Stimulated activated CD8-positive, alpha-beta memory T cell treated with anti-CD3 and anti-CD28 coated beads, Interleukin-4, amount 100 ng/mL, for 1 hour (primary cell): ENCODE data around the gene RANBP2.

Experiments
- DNase-seq, 2 donors: peaks; one replicate each; pipeline ENCODE4 v3.0.0-alpha.2; 2020; ENCODE audit warnings: low read depth in 2 of 2, low spot score in 1 of 2

Gene RANBP2

DNA sequence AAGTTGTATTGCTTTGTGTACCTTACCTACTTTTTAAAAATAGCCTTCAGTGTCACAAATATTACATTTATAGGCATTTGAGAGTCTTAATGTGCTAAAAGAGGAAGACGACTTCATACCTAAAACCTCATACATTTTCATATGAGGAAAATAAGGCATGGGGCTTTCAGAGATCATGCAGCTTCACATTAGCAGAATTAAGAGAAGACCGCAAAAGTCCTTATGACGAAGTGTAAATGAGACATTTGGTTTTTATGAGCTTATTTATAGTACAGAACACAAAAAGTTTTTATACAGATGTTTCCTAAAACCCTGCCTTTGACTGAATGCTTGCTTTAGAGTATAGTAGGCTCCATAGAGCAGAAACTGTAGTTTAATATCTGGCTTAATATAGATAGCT, 57.2 kb downstream of the RANBP2 start:
- DNase-seq: no peak

DNA sequence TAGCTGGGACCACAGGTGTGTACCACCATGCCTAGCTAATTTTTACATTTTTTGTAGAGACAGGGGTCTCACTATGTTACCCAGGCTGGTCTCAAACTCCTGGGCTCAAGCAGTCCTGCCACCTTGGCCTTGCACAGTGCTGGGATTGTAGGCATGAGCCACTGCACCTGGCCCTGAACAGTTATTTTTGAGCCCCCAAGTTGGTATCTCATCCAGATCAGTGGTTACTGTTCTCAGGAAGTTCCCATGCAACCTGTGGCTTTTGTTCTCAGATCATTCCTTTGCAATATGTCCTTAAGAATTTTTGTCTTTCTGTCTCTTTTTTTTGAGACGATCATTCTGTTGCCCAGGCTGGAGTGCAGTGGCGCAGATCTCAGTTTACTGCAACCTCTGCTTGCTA, 59.6 kb downstream of the RANBP2 start:
- DNase-seq: no peak

DNA sequence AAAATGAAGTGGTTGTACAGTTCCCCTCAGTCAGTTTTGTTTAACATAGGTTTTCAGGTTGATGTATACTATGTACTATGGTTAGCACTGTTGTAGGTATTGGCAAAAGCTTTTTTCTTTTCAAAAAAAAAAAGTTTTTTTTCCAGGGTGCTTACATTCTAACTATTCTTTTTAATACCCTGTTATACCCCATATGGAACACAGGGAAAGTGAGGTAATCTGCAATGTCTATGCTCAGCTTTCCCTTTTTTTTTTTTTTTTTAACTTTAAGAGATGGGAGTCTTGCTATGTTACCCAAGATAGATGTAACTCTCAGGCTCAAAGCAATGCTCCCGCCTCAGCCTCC, 66.7 kb downstream of the RANBP2 start:
- no peak for DNase-seq

DNA sequence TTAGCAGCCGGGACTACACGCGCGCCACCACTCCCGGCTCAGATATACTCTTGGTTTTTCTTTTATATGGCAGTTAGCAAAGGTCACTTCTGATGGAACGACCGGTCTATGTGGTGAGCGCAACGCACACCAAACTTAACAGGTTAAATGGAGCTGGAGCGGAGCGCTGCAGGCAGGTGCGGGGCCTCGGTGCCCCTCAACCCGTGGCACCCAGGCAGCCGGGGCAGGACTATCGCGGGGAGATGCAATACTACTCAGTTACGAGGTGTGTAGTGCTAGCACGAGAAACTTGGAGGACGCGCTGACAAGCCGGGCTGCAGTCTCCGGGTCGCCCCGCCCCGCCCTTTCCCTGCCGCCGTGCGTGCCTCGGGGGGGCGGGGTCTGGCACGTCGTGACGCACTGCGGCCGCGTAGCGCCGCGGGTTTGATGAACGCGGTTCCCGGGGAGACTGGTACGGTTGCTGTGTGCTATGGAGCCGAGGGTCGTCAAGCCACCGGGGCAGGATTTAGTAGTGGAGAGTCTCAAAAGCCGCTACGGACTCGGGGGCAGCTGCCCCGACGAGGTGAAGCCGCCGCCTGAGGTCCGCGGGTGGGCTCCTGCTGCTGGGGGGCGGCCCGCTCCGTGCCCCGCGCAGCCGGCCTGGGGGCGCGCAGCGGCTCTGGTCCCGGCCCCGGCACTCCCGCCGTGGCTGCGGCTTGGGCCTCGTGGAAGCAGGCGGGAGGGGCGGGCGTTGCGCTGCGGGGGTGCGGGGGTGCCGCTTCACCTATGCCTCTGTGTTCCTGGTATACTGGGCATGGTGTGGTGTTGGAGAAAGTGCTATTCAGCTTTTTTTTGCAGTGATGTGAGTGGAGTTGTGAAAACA, 67.3 kb downstream of the RANBP2 start, which contains the start of gene CCDC138:
CCDC138 (plus strand) TSS at position 418 of the 862 bp plus-strand sequence; CDS start at position 470, 52 bp downstream.
- peak; percentile 77 for DNase-seq

DNA sequence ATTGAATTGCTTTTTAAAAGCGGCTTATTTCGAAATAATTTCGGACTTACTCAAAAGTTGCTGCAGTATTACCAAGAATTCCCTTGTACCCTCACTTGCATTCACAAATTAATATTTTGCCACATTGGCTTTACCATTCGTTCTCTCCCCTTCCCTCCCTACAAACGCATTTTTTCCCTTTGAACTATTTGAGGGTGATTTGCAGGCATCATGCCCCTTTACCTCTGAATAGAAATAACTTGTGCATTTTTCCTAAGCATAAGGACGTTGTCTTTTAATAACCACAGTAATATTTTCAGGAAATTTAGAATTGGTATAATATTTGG, 67.9 kb downstream of the RANBP2 start:
- DNase-seq: no peak

DNA sequence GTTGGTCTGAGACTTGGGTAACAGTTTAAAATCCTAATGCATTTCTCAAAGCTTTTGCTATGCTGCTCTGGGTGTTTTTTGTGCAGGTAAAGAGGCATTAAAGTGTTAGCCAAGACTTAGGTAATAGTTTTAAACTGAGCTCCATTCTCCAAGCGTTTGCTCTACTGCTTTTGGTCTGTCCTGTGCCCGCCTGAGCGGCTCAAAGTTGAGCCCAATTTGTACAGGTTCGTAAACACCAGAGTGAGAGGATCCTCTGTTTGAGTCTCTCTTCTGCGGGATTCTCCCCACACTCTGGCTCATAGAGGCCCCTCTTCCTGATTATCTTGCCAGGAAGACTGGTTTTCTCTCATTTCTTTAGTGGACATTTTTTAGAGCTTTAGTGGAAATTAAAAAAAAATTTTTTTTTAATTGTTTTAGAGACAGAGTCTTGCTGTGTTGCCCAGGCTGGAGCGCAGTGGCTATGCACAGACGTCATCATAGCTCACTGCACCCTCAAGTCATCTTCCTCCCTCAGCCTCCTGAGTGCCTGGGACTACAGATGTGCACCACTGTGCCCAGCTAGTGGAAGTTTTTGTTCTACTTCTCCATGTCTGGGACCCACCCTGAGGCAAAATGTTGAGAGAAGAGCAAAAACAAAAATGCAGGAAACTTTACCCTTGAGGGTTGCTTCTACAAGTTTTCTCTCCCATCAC, 83.9 kb downstream of the RANBP2 start:
- DNase-seq: no peak

DNA sequence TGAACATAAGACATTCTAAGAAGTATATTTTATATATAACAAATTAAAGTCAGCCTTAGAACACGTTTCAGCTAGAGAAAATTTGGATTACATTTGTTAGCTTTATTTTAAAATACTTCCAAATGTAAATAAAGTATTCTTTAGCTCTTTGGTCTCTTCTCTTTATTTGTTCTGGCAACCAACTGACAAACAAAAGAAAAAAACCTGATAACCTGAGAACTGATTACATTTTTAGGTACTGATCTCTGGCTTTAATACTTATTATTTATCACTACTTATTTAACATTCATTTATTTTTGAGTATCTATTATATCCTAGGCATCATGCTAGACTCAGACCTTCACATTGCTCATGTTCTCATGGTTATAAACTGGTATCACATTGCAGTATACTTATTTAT, 85.8 kb downstream of the RANBP2 start:
- no peak for DNase-seq

DNA sequence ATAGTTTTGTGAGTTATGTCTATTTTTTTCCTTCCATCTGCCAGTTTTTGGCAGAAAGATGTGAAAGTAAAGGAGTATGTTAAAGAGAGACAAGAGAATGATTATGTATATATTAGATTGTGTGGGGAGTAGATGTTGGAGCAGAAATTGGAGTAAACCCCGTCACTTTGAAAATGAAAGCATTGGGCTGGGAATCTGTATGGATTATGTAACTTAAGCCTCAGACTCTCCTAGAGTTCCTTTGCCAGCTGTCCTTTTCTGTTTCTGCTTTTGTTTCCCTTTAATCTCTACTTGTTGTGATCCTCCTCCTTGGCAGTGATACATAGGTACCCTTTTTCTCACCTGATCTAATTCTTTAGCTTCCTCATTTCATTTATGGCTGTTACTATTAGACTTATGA, 86.5 kb downstream of the RANBP2 start:
- no peak for DNase-seq

DNA sequence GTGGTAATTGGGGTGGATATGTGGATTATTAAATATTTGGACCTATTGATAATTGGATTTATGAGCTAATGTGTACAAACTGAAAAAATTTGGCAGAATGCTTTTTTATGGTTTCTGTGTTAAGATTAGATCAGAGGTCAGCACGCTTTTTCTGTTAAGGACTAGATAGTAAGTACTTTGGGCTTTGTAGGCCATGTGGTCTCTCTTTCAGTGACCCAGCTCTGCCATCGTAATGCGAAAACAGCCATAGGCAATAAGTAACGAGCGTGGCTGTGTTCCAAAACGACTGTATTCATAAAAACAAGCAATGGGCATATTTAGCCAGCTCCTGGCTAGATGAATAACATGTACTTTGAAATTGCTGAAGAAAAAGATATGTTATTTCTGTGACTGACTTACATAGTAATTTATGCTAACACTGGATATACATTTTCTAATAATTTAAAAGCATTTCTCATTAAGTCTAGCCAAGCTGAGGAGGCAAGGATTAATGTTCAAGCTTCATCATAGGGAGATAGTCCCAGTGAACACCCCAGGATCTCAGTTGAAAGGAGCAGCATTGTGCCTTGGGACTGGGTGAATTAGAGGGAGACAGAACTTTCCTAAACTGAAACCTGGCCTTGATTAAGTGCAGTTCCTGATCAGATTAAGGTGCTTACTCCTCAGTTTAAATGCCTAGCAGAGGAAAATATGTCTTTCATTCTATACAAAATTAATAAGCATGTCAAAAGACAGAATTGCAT, 87.3 kb downstream of the RANBP2 start:
- no peak for DNase-seq

DNA sequence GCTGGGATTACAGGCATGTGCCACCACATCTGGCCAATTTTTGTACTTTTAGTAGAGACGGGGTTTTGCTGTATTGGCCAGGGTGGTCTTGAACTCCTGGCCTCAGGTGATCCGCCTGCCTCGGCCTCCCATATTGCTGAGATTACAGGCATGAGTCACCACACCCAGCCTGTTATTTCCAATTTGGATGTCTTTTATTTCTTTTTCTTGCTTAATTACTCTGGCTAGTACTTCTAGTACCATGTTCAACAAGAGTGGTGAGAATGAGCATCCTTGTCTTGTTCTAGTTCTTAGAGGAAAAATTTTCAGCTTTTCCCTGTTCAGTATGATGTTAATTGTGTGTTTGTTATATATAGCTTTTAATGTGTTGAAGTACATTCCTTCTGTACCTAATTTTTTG, 90.7 kb downstream of the RANBP2 start:
- no peak for DNase-seq

DNA sequence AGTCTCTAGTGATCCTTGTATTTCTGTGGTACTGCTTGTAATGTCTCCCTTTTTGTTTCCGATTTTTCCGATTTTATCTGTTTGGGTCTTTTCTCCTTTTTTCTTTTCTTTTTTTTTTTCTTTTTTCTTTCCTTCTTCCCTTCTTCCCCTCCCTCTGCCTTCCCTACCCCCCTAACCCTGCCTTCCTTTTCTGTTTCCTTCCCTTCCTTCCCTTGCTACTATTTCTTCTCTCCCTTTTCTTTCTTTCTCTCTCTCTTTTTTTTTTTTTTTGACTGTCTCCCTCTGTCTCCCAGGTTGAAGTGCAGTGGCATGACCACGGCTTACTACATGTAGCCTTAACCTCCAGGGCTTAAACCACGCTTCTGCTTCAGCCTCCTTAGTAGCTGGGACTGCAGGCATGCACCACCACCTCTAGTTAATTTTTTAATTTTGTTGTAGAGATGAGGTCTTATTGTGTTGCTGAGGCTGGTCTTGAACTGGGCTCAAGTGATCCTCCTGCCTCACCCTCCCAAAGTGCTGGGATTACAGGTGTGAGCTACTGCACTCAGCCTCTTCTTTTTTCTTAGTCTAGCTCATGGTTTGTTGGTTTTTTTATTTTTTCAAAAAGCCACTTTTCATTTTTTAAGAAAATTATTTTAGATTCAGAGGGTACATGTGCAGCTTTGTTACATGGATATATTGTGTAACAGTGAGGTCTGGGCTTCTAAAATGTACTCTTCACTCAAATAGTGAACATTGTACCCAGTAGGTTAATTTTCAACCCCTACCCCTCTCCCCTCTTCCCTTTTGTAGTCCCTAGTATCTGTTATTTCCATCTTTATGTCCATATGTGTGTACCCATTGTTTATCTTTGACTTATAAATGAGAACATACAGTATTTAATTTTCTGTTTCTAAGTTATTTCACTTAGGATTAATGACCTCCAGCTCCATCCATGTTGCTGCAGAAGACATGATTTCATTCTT, 92.0 kb downstream of the RANBP2 start:
- DNase-seq: no peak

DNA sequence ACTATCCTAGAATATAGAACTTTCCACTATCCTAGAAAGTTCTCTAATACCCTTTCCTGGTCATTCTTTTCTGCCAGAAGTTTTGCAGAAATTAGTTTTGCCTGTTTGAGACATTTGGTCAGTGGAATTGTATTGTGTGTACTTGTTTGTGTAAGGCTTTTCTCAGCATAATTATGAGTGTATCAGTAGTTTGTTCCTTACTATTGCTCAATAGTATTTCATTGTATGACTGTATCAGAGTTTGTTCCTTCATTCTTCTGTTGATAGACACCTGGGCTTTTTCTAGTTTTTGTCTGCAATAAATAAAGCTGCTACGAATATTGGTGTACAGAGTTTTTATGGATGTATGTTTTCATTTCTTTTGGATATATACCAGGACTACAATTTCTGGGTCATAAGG, 94.5 kb downstream of the RANBP2 start:
- no peak for DNase-seq

DNA sequence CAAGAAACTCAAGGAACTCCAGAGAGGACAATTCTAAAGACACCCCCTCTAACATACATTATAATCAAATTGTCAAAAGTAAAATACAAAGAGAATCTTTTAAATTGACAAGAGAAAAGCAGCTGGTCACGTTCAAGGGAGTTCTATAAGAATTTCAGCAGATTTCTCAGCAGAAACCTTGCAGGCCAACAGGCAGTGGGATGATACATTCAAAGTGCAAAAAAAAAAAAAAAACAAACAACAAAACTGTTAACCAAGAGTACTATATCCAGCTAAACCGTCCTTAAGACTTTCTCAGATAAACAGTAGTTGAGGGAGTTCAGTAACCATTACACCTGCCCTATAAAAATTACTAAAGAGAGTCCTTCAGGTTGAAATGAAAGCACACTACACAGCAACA, 101.2 kb downstream of the RANBP2 start:
- DNase-seq: no peak

DNA sequence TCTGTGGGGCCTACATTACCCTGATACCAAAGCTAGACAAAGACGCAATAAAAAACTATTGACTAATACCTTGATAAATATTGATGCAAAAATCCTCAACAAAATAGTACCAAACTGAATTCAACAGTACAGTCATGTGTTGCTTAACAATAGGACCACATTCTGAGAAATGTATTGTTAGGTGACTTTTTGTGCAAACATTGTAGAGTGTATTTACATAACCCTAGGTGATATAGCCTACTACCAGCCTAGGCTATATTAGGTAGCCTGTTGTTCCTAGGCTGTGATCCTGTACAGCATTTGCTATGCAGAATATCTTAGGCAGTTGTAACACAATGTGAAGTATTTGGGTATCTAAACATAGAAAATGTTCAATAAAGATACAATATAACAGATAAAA, 104.0 kb downstream of the RANBP2 start:
- DNase-seq: no peak

DNA sequence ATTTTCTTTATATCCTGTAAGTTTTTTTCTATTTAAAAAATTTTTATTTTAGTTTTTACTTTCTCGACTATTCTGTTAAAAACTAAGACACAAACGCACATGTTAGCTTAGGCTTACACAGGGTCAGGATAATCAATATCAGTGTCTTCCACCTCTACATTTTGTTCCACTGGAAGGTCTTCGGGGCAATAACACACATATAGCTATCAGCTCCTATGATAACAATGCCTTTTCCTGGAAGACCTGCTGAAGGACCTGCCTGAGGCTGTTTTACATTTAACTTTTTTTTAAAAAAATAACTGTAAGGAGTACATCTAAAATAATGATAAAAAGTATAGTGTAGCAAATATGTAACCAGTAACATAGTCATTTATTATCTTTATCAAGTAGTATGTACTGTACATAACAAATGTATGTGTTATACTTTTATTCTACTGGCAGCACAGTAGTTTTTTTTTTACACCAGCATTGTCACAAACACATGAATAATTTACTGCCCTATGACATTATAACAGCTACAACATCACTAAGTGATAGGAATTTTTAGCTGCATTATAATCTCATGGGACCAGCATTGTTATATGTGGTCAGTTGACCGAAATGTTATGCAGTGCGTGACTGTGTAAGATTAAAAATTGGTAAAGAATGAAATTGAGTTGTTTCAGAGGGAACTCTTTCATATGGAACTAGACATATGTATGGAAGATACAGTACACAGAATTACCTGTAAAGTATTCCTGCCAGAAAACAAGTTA, 105.2 kb downstream of the RANBP2 start:
- DNase-seq: no peak

DNA sequence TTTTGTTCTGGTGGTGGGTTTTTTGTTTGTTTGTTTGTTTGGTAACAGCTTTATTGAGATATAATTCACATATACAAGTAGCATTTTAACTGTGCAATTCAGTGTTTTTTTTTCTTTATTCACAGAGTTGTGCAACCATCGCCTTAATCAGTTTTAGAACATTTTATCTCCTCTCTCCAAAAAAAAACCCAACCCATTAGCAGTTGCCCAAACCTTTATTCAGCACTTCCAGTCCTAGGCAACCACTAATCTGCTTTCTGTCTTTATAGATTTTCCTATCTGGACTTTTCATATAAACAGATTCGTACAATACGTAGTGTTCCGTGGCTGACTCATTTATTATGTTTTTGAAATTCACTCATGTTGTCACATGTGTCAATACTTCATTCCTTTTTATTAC, 106.0 kb downstream of the RANBP2 start:
- DNase-seq: no peak

DNA sequence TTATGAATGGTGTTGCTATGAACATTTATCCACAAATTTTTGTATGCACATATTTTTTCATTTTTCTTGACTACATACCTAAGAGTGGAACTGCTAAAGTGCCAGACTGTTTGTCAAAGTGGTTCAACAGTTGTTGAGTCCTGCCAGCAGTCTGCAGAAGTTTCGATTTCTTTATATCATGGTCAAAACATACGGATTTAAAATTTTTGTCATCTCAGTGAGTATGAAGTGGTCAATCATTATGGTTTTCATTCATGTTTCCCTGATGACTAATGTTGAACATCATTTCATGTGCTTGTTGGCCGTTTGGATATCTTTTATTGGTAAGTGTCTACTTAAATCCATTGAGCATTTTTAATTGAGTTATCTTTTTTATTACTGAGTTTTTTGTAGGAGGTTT, 106.5 kb downstream of the RANBP2 start:
- DNase-seq: no peak

DNA sequence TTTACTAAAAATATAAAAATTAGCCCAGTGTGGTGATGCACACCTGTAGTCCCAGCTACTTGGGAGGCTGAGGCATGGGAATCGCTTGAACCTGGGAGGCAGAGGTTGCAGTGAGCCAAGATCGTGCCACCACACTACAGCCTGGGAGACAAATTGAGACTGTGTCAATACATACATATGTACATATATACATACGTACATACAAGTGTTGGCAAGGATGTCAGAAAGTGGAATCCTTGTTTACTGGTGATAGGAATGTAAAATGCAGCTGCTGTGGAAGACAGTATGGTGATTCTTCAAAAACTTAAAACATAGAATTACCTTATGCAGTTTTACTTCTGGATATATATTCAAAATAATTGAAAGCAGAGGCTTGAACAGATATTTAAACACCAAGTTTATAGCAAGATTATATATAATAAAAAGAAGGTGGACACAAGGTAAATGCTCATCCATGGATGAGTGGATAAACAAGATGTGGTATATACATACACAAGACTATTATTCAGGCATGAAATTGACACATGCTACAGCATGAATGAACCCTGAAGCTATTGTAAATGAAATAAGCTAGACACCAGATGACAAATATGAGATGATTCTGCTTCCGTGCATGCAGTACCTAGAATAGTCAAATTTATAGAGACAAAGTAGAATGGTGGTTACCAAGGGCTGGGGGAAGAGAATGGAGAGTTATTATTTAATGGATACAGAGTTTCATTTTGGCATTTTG, 110.5 kb downstream of the RANBP2 start:
- DNase-seq: no peak

DNA sequence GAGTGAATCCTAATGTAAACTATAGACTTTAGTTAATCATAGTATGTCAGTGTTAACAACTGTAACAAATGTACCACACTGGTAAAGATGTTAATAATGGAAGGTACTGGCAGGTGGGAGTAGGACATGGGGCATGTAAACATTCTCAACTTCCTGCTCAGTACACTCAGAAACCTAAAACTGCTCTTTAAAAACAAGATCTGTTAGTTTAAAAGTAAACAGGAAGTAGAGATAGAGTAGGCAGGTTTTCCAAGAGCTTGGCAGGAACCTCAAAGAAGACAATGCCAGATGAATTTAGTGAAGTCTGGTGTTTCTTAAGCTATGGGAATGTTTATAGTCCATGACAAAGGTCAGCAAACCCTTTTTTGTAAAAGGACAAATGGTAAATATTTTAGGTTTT, 113.9 kb downstream of the RANBP2 start:
- no peak for DNase-seq

DNA sequence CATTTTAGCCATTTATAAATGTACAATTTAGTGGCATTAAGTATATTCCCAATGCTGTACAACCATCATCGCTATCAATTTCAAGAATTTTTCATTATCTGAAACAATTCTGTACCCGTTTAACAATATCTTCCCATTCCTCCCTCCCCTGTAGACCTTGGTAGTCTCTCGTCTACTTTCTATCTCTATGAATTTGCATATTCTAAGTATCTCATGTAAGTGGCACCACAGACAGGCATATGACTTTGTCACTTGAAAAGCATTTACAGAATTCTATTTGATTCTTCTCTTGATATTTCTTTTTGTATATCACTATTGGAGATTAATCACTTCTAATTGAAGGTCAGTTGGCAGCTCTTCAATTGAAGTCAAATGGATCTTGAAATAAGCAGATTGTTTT, 115.3 kb downstream of the RANBP2 start:
- no peak for DNase-seq
